Large intestine (tissue), 3 donors: ENCODE data around the gene PLVAP. TPM values are rescaled to one million over a fixed set of nuclear protein-coding genes. Genes with fewer than 3 reads are reported as not detected.

ENCODE experiments used
- DNase-seq, 2 donors: peaks; one replicate each; pipeline versions ENCODE4 v3.0.0 to v3.0.0-alpha.2; 2013
- H3K27ac ChIP-seq: one replicate; pipeline ENCODE4 v1.5.1; 2013; ENCODE audit warnings: low read length
- H3K27me3 ChIP-seq: 2 replicates; pipeline ENCODE4 v1.6.1; 2013; ENCODE audit warnings: low read length; ENCODE audit not compliant: control insufficient read depth, insufficient read depth
- H3K36me3 ChIP-seq: 2 replicates; pipeline ENCODE4 v1.6.1; 2013; ENCODE audit warnings: low read length; ENCODE audit not compliant: control insufficient read depth, insufficient read depth
- H3K4me1 ChIP-seq: one replicate; pipeline ENCODE4 v1.6.1; 2013; ENCODE audit warnings: low read length; ENCODE audit not compliant: control insufficient read depth, insufficient read depth
- H3K4me3 ChIP-seq: one replicate; pipeline ENCODE4 v1.5.1; 2013; ENCODE audit warnings: low read length
- H3K9me3 ChIP-seq: one replicate; pipeline ENCODE4 v1.6.1; 2013; ENCODE audit warnings: mild to moderate bottlenecking, low read depth, low read length, moderate library complexity; ENCODE audit not compliant: control insufficient read depth
- WGBS: methylation state at CpG from one replicate; pipeline ENCODE4 v1.1.5; 2013; ENCODE audit warnings: low lambda C conversion rate; ENCODE audit not compliant: insufficient coverage; 5-methylcytosine and 5-hydroxymethylcytosine counted together
- polyA plus RNA-seq: library from polyadenylated mRNA; unstranded; fragments of 120-200 nt; gene quantifications from one replicate; pipeline ENCODE4 v1.2.1, GENCODE V29; 2013

PLVAP gene
- polyA plus RNA-seq, 1 donor, result 35.6 TPM

DNA sequence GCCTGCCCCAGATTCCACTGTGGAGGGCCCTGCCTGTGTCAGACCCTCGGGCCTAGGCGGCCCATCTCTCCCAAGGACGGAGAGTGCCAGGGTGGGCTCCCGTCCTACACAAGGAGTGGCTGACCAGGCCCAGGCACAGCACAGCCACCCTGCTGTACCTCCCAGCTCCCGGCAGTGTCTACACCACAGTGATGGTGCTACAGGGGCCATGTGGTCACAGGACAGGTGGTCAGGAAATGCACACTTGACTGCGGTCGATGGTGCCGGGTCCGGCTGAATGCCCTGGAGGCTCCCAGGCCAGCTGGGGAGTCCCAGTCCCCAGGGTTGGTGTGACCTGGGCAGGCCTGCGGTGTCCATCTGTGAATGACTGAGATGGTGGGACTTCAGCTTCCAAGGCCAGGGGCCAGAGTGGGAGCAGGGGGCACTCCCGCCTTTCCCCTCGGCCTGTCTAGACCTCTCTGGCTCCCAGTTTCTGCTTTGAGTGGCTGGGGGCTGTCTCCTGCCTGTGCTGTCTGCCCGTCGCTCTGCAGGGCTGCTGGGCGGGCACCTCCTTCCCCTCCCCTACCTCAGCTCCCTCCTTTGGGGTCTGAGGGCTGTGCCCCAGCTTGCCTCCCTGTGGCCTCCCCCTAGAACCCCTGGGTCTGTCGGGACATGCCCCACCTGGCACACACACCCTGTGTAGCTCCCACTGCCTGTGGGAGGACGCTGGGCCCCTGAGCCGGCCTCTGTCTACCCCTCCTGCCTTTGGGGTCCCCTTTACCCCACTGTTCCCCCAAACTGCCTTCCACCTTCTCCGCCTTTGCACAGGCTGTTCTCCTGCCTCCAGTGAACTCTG, 55.3 kb downstream of the PLVAP start:
- no peaks in the 10 kb centered on the region for H3K4me1 ChIP-seq
- H3K9me3 ChIP-seq, result no peaks in the 10 kb centered on the region
- WGBS, result no CpG with 5 or more reads among the region's 19 CpGs
- no peak for DNase-seq
- H3K4me3 ChIP-seq, result no peak overlapping the region
- no peak overlapping the region for H3K27ac ChIP-seq
- peaks cover 30% of the 10 kb centered on the region for H3K36me3 ChIP-seq
- no peaks in the 10 kb centered on the region for H3K27me3 ChIP-seq

DNA sequence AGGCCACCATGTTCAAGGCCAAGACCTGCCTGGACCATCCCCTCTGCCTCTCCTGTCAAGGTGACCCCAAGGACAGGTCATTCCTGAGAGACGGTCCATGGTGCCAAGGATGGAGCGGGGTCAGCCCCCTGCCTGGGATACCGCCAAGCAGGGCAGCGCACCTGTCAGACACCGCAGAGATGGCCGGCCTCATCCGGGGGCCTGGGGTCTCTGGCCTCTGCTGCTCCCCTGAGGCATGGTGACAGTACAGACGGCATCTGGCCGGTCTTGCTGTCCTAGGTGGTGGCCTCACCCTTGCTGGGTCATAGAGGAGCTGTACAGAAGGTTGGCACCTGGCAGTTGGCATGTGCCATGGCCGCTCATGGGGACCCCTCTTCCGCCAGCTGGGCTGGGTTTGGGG, 56.7 kb downstream of the PLVAP start:
- Histone ChIP-seq H3K9me3 (no peaks in the 10 kb centered on the region), H3K36me3 (peaks cover 37% of the 10 kb centered on the region)
- WGBS, result no CpG with 5 or more reads among the region's 11 CpGs

DNA sequence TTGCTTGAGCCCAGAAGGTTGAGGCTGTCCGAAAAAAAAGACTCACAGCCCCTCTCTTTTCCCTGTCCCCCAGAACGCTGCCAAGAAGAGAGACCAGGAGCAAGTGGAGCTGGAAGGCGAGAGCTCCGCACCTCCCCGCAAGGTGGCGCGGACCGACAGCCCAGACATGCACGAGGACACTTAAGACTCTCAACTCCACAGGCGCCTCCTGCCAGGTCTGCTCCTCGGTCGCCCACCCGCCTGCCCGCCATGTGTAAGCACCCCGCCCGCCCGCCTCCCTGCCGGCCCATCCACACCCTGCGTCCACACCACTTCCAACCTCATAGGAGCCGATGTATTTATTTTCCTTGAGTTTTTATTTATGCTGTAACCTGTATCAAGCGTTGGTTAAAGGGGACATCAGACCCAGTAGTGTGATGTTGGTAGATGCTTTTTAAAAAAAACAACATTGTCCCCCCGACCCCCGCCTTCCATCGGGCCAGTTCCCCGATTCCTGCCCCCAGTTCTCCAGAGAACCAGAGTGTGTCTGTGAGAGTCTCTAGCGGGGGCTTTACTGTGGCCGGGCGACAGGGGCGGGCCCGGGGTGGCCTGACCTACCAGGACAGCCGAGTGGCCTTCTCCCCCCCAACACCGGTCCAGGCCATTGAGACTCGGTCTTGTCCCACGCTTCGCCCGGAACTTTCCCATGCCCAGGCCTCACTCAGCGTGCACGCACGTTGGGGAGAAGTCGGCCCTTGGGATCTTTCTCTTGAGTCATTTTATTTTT, 57.5 kb downstream of the PLVAP start:
- no CpG with 5 or more reads among the region's 40 CpGs for WGBS
- Histone ChIP-seq H3K4me1 (no peaks in the 10 kb centered on the region), H3K4me3 (no peak overlapping the region), H3K27ac (no peak overlapping the region), H3K36me3 (peaks cover 40% of the 10 kb centered on the region), H3K27me3 (no peaks in the 10 kb centered on the region), H3K9me3 (no peaks in the 10 kb centered on the region)
- DNase-seq, result no peak

More for the DNA sequence above, 56.7 kb downstream of the PLVAP start:
- H3K27ac ChIP-seq, result no peak overlapping the region
- H3K27me3 ChIP-seq, result no peaks in the 10 kb centered on the region
- H3K4me3 ChIP-seq, result no peak overlapping the region
- DNase-seq, result no peak
- no peaks in the 10 kb centered on the region for H3K4me1 ChIP-seq

DNA sequence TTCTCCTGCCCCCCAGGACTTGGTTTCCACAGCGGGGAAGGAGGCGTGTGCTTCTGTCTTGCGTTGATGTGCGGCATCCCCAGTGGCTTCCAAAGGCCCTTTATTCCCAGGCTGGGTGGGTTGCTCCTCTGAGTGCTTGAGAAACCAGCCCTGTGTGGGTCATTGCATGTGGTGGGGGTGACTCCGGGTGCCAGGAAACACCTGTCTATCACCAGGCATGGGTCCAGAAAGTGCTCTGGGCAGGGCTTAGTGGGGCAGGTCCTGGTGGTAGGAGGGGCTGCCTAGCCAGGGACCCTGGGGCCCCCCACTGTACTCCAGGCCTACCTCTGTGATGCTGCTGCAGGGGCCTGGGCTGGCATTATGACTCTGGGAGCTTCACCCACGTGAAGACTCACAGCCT, 58.2 kb downstream of the PLVAP start:
- no peak for DNase-seq
- no peaks in the 10 kb centered on the region for H3K4me1 ChIP-seq
- H3K9me3 ChIP-seq, result no peaks in the 10 kb centered on the region
- no peak overlapping the region for H3K4me3 ChIP-seq
- H3K27me3 ChIP-seq, result no peaks in the 10 kb centered on the region
- H3K27ac ChIP-seq, result no peak overlapping the region
- H3K36me3 ChIP-seq, result peaks cover 47% of the 10 kb centered on the region
- no CpG with 5 or more reads among the region's 6 CpGs for WGBS

DNA sequence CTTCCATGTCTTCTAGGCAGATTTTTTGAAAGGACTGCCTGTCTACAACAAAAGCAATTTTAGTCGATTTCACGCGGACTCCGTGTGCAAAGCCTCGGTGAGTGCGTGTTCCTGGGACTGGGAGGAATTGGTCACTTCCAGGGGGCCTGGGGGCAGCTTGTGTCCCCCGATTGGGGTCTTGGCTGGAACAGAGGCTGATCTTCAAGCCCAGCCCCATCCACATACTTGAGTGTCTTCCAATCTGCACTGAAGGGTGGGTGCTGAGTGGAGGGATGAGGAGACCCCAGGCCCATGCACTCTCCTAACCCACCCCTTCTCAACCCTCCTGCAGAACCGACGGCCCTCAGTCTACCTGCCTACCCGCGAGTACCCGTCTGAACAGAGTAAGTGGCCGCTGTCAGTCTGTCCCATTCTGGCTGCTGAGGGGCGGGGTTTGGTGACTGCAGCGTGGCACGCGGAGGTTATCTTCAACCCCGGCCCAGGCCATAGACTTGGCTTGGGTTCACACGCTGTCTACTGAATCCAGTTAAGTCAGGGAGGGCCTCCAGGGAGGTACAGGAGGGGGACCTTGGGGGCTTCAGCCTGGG, 63.0 kb downstream of the PLVAP start:
- Histone ChIP-seq H3K9me3 (no peaks in the 10 kb centered on the region), H3K27me3 (no peaks in the 10 kb centered on the region), H3K27ac (no peak overlapping the region), H3K4me3 (no peak overlapping the region), H3K36me3 (peaks cover 36% of the 10 kb centered on the region), H3K4me1 (peaks cover 8% of the 10 kb centered on the region)
- WGBS, result no CpG with 5 or more reads among the region's 19 CpGs
- DNase-seq, result peak in 1 of 2 donors; percentile 1

DNA sequence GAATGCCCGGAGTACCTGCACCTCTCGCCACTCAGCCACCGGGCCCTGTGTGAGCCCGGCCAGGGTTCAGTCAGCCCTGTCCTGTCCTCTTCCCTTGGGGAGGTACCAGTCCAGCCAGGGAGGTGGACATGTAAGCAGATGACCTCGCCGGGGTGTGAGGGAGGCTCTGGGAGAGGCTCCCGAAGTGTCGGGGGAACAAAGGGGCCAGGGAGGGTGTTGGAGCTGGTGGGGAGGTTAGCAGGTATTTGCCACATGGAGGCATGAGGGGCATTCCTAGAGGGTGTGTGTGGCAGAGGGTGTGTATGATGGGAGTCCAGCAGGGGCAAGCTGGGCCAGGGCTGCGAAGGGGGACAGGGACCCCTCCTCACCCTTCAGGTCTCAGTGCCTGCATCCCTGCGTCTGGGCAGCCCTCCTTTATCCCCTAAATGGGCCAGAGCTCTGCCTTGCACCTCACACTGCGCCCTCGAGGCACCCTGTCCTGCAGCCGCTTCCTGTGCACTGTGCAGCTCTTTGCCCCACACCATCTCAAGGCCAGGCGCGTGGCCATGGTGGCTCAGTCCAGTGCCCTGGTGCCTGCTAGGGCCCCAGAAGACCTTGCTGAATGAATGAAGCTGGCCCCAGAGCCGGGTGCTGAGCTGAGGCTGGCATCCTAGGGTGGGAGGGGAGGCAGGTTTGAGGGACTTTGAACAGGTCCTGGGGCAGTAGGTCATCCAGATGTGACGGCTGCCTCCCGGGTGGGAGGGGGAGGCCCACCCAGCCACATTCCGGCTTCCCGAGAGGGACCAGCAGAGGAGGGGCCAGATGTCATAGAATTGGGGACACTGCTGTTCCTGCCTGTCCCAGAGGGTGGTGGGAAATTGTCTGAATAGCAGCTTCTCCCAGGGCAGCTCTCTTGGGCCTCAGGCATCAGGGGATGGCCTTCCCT, 64.7 kb downstream of the PLVAP start:
- DNase-seq, result no peak
- H3K4me1 ChIP-seq, result peaks cover 8% of the 10 kb centered on the region
- no peaks in the 10 kb centered on the region for H3K27me3 ChIP-seq
- H3K4me3 ChIP-seq, result no peak overlapping the region
- no peaks in the 10 kb centered on the region for H3K9me3 ChIP-seq
- H3K27ac ChIP-seq, result no peak overlapping the region
- no CpG with 5 or more reads among the region's 20 CpGs for WGBS
- peaks cover 32% of the 10 kb centered on the region for H3K36me3 ChIP-seq

DNA sequence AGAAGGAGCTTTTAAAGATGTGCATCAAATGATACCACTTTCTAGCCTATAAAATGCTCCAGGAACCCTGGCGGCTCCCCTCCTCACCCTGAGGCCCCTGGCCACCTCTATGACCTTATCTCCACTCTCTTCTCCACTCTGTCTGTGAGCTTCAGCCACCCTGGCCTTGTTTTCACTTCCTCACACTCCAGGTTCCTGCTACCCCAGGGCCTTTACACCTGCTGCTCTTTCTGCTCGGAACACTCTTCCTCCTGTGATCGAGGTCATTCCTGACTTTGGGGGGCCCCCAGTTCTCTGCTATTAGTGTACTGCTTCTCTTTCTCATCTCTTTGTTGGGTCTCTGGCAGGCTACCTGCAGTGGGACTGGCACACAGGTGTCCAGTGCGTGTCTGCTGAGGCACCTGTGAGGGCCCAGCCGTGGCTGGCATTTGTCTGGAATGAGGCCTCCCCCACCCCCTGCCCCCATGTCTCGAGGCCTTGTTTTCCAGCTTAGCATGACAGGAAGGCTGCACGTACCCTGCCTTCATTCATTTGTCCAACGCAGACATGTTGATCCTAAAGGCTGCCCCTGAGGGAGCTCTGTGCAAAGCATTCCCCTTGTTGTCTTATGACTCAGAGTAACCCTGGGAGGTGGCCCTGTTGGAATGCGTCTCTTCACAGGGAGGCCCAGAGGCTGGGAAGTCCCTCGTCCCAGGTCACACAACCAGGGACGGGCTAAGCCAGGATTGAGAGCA, 65.5 kb downstream of the PLVAP start:
- no peak overlapping the region for H3K27ac ChIP-seq
- peaks cover 10% of the 10 kb centered on the region for H3K4me1 ChIP-seq
- H3K9me3 ChIP-seq, result no peaks in the 10 kb centered on the region
- H3K36me3 ChIP-seq, result peaks cover 32% of the 10 kb centered on the region
- no CpG with 5 or more reads among the region's 11 CpGs for WGBS
- no peak for DNase-seq
- H3K27me3 ChIP-seq, result no peaks in the 10 kb centered on the region
- H3K4me3 ChIP-seq, result no peak overlapping the region

DNA sequence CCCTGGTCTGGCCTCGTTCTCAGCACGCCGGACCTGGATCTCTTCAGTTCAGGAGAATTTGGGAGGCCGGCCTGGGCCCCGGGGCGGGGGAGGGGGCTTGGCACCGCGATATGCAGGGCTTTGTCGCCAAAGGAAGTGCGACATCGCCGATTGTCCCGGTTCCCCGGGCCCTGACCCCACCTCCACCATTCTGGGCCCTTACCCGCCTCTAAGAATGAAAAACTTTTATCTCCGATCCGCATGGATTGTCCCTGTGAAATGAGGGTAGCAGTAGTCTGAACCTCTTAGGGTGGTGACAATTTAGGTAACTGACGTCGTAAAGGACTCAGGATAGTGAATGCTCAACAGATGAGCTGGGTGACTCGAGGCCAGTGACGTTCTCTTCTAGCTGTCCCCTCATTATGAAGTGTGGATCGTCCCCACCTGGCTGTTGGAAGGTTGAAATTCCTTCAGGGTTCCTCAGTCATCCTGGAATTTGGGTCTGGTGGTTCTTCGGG, 67.1 kb downstream of the PLVAP start:
- Histone ChIP-seq H3K36me3 (peaks cover 24% of the 10 kb centered on the region), H3K4me1 (peaks cover 18% of the 10 kb centered on the region), H3K27me3 (no peaks in the 10 kb centered on the region), H3K9me3 (no peaks in the 10 kb centered on the region), H3K27ac (no peak overlapping the region), H3K4me3 (peak overlapping the region; percentile 96)
- no peak for DNase-seq
- no CpG with 5 or more reads among the region's 23 CpGs for WGBS

DNA sequence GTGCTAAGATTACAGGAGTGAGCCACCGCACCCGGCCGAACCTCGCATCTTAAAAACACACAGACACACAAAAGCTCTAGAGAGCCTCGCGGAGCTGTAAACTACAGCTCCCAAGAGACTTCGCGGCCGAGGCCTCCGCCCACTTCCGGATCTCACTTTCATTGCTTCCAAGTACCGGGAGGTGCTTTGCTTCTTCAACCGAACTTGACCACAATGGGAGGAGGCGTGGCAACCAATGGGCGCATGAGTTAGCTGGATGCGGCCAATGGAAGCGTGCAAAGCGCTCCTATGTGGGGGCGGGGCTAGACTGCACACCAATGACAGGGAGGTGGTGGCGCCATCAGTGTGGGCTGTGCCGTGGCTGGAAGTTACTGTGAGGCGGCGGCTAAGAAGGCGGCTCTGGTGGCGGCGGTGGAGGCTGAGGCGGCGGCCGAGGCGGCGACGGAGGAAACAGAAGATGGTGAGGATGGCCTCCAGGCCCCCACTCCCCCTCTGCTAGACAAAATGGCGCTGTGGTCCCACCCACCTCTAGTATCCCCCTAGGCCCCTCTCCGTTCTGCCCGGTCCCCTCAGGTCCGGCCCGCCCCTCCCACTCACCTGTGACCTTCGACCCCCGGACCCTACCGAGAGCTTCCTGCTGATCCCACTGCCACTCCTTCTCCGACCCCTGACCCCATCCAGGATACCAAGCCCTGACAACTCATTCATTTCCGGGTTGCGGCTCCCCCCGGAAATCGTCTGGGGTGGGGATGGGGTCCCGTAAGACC, 67.8 kb downstream of the PLVAP start, which contains the start of gene DDA1:
TSS of gene DDA1 (plus strand) at position 366 of the 767 bp plus-strand sequence. CDS start at position 458, 92 bp downstream.
- no peaks in the 10 kb centered on the region for H3K9me3 ChIP-seq
- peak within 1 kb of the TSS; percentile 14 for H3K27ac ChIP-seq
- H3K36me3 ChIP-seq, result peaks cover 18% of the 10 kb centered on the region
- WGBS, result no CpG with 5 or more reads among the region's 46 CpGs
- H3K27me3 ChIP-seq, result no peaks in the 10 kb centered on the region
- peak; percentile 100 for DNase-seq
- H3K4me1 ChIP-seq, result peaks cover 21% of the 10 kb centered on the region
- H3K4me3 ChIP-seq, result peak within 1 kb of the TSS; percentile 96
